GM12878 (cell line): ENCODE results near the gene PARP6. TPM values are rescaled to one million over a fixed set of nuclear protein-coding genes. Genes with fewer than 3 reads are reported as not detected.

ENCODE experiments used
- CBX3 ChIP-seq: fragments of 200-600 bp; sonication (generic); IDR thresholded peaks from 2 replicates; pipeline ENCODE4 v1.6.1; 2016; ENCODE audit warnings: low read depth, borderline replicate concordance
- GABPA ChIP-seq: IDR thresholded peaks from 2 replicates; pipeline ENCODE4 v1.6.1; 2014; ENCODE audit warnings: antibody characterized with exemption, low read depth, mild to moderate bottlenecking, inconsistent platforms
- HDAC2 ChIP-seq: fragments of 200-600 bp; sonication (generic); IDR thresholded peaks from 2 replicates; pipeline ENCODE4 v1.6.1; 2017
- HDAC6 ChIP-seq: fragments of 200-600 bp; sonication (generic); IDR thresholded peaks from one replicate; pipeline ENCODE4 v1.8.0; 2017; ENCODE audit warnings: antibody characterized with exemption; ENCODE audit not compliant: unreplicated experiment
- MYB ChIP-seq: fragments of 150-350 bp; IDR thresholded peaks from 2 replicates; pipeline ENCODE4 v1.6.1; 2014; ENCODE audit warnings: mild to moderate bottlenecking, low read depth, low read length, borderline replicate concordance
- NR2C1 ChIP-seq: fragments of 450-650 bp; IDR thresholded peaks from 2 replicates; pipeline ENCODE4 v1.6.1; 2017; ENCODE audit warnings: antibody characterized with exemption, mild to moderate bottlenecking, moderate library complexity
- RCOR1 ChIP-seq: conservative IDR thresholded peaks from 2 replicates; pipeline ENCODE4 v1.6.1; 2012; ENCODE audit warnings: low read depth, low read length, improper control_type of control experiment
- SIX5 ChIP-seq: IDR thresholded peaks from 2 replicates; pipeline ENCODE4 v1.6.1; 2011; ENCODE audit warnings: mild to moderate bottlenecking, low read depth, low read length, moderate library complexity; ENCODE audit not compliant: severe bottlenecking
- ZNF622 ChIP-seq: fragments of 450-650 bp; IDR thresholded peaks from 2 replicates; pipeline ENCODE4 v1.6.1; 2017; ENCODE audit warnings: mild to moderate bottlenecking, inconsistent platforms
- polyA plus RNA-seq, 11 experiments: library from polyadenylated mRNA; depleted of rRNA in 4 of 11; unstranded in 6 of 11; stranded (reverse) in 5 of 11; fragments of >200 nt; fragmentation: Nextera tagmentation in 4 of 11; fragmentation: Illumina TruSeq in 1 of 11; extraction: Ambion mirVana in 4 of 11; extraction: Trizol in 1 of 11; gene quantifications; 1 replicate in 1 of 11; 2 replicates in 10 of 11; pipeline versions ENCODE4 v1.2.1 to v1.2.3, GENCODE V29; 2011 to 2016; ENCODE audit warnings: inconsistent platforms in 2 of 11, missing spikeins in 2 of 11, low read depth in 1 of 11
- total RNA-seq, 4 experiments: library from RNA; depleted of rRNA in 3 of 4; stranded (reverse); fragments of >200 nt in 3 of 4; fragmentation: Illumina TruSeq in 1 of 4; extraction: Trizol in 1 of 4; gene quantifications; 2 replicates each; pipeline versions ENCODE4 v1.2.1 to v1.2.3, GENCODE V29; 2013 to 2021
- TF ChIP-seq, protein P1 (sequence below): IDR thresholded peaks from 2 replicates; pipeline ENCODE4 v1.6.1; 2012; ENCODE audit warnings: mild to moderate bottlenecking, low read depth, low read length
- TF ChIP-seq, protein P2 (sequence below): IDR thresholded peaks from 2 replicates; pipeline ENCODE4 v1.6.1; 2012; ENCODE audit warnings: improper control_type of control experiment, low read depth, low read length; ENCODE audit not compliant: insufficient replicate concordance
- TF ChIP-seq, protein P3 (sequence below): IDR thresholded peaks from 2 replicates; pipeline ENCODE4 v1.6.1; 2011; ENCODE audit warnings: mild to moderate bottlenecking, low read depth, low read length, moderate library complexity; ENCODE audit not compliant: insufficient replicate concordance

The PARP6 gene
- total and polyA plus RNA-seq, 10 of the 15 experiments (the other 5 are each of a cell fraction or from before 2014, with no cell fraction given) = 14.3 to 73.5 (median 26.9) TPM

DNA sequence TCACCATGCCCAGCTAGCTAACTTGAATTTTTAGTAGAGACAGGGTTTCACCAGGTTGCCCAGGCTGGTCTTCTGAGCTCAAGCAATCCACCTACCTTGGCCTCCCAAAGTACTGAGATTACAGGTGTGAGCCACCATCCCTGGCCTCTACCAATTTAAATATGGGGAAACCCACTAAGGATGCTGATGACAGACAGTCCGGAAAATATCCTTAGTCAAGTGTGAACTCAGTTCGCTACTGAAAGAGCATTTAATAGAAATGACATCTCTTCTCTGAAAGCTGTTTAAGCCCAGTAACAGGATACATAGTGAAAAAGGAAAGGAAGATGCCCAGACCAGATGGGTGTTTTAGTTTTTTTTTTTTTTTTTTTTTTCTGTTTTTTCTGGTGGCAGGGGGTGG, 67.1 kb downstream of the PARP6 start (continued):
- TF ChIP-seq, protein P1, sequence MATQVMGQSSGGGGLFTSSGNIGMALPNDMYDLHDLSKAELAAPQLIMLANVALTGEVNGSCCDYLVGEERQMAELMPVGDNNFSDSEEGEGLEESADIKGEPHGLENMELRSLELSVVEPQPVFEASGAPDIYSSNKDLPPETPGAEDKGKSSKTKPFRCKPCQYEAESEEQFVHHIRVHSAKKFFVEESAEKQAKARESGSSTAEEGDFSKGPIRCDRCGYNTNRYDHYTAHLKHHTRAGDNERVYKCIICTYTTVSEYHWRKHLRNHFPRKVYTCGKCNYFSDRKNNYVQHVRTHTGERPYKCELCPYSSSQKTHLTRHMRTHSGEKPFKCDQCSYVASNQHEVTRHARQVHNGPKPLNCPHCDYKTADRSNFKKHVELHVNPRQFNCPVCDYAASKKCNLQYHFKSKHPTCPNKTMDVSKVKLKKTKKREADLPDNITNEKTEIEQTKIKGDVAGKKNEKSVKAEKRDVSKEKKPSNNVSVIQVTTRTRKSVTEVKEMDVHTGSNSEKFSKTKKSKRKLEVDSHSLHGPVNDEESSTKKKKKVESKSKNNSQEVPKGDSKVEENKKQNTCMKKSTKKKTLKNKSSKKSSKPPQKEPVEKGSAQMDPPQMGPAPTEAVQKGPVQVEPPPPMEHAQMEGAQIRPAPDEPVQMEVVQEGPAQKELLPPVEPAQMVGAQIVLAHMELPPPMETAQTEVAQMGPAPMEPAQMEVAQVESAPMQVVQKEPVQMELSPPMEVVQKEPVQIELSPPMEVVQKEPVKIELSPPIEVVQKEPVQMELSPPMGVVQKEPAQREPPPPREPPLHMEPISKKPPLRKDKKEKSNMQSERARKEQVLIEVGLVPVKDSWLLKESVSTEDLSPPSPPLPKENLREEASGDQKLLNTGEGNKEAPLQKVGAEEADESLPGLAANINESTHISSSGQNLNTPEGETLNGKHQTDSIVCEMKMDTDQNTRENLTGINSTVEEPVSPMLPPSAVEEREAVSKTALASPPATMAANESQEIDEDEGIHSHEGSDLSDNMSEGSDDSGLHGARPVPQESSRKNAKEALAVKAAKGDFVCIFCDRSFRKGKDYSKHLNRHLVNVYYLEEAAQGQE = no peak
- TF ChIP-seq MYB (no peak), ZNF622 (no peak), SIX5 (no peak), HDAC2 (no peak), RCOR1 (no peak), GABPA (no peak), HDAC6 (no peak), NR2C1 (no peak), CBX3 (no peak)
- TF ChIP-seq, protein P2, sequence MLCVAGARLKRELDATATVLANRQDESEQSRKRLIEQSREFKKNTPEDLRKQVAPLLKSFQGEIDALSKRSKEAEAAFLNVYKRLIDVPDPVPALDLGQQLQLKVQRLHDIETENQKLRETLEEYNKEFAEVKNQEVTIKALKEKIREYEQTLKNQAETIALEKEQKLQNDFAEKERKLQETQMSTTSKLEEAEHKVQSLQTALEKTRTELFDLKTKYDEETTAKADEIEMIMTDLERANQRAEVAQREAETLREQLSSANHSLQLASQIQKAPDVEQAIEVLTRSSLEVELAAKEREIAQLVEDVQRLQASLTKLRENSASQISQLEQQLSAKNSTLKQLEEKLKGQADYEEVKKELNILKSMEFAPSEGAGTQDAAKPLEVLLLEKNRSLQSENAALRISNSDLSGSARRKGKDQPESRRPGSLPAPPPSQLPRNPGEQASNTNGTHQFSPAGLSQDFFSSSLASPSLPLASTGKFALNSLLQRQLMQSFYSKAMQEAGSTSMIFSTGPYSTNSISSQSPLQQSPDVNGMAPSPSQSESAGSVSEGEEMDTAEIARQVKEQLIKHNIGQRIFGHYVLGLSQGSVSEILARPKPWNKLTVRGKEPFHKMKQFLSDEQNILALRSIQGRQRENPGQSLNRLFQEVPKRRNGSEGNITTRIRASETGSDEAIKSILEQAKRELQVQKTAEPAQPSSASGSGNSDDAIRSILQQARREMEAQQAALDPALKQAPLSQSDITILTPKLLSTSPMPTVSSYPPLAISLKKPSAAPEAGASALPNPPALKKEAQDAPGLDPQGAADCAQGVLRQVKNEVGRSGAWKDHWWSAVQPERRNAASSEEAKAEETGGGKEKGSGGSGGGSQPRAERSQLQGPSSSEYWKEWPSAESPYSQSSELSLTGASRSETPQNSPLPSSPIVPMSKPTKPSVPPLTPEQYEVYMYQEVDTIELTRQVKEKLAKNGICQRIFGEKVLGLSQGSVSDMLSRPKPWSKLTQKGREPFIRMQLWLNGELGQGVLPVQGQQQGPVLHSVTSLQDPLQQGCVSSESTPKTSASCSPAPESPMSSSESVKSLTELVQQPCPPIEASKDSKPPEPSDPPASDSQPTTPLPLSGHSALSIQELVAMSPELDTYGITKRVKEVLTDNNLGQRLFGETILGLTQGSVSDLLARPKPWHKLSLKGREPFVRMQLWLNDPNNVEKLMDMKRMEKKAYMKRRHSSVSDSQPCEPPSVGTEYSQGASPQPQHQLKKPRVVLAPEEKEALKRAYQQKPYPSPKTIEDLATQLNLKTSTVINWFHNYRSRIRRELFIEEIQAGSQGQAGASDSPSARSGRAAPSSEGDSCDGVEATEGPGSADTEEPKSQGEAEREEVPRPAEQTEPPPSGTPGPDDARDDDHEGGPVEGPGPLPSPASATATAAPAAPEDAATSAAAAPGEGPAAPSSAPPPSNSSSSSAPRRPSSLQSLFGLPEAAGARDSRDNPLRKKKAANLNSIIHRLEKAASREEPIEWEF = no peak
- TF ChIP-seq, protein P3, sequence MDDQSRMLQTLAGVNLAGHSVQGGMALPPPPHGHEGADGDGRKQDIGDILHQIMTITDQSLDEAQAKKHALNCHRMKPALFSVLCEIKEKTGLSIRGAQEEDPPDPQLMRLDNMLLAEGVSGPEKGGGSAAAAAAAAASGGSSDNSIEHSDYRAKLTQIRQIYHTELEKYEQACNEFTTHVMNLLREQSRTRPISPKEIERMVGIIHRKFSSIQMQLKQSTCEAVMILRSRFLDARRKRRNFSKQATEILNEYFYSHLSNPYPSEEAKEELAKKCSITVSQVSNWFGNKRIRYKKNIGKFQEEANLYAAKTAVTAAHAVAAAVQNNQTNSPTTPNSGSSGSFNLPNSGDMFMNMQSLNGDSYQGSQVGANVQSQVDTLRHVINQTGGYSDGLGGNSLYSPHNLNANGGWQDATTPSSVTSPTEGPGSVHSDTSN = no peak
